HG03469 (cell line): Measurements from ENCODE around the gene CDH26.
A peak's percentile ranks its signal among the peaks of the same experiment; 100 is the strongest.
"Not testable (repeated sequence)": the region's sequence is repeated elsewhere in the genome, so short reads cannot be mapped to it uniquely, and the experiment has no call there.

Experiments used
- ATAC-seq: cut with Tn5 transposase; IDR thresholded peaks from one replicate; pipeline ENCODE4 v1.9.1; 2021; ENCODE audit warnings: mild to moderate bottlenecking, moderate library complexity, moderate number of reproducible peaks; ENCODE audit not compliant: unreplicated experiment

The CDH26 gene

GRCh38 chr20:60040471-60041162, 82.4 kb downstream of the CDH26 start:
- ATAC-seq = no peak

- not testable (repeated sequence) for ATAC-seq
These were observed 83.4 kb downstream of the CDH26 start for GRCh38 chr20:60041436-60042165.

- ATAC-seq = no peak
These were observed 85.2 kb downstream of the CDH26 start for GRCh38 chr20:60043435-60043834.

- no peak for ATAC-seq
These were observed 87.8 kb downstream of the CDH26 start for GRCh38 chr20:60046011-60046413.

GRCh38 chr20:60046436-60046835, 88.2 kb downstream of the CDH26 start:
- ATAC-seq = no peak

GRCh38 chr20:60046860-60047259, 88.6 kb downstream of the CDH26 start:
- no peak for ATAC-seq

- no peak for ATAC-seq
These were observed 90.7 kb downstream of the CDH26 start for GRCh38 chr20:60048634-60049521.

GRCh38 chr20:60049601-60050000, 91.4 kb downstream of the CDH26 start:
- no peak for ATAC-seq

- no peak for ATAC-seq
These were observed 92.1 kb downstream of the CDH26 start for GRCh38 chr20:60050193-60050947.

- no peak for ATAC-seq
These were observed 93.7 kb downstream of the CDH26 start for GRCh38 chr20:60051911-60052310.

- no peak for ATAC-seq
These were observed 94.1 kb downstream of the CDH26 start for GRCh38 chr20:60052322-60052721.

GRCh38 chr20:60053125-60053817, 95.0 kb downstream of the CDH26 start:
- no peak for ATAC-seq

GRCh38 chr20:60053818-60054190, 95.6 kb downstream of the CDH26 start:
- no peak for ATAC-seq

- ATAC-seq = no peak
These were observed 96.8 kb downstream of the CDH26 start for GRCh38 chr20:60054716-60055634.

- no peak for ATAC-seq
These were observed 97.5 kb downstream of the CDH26 start for GRCh38 chr20:60055740-60056139.

- ATAC-seq = no peak
These were observed 98.3 kb downstream of the CDH26 start for GRCh38 chr20:60056407-60057122.

- peak; percentile 48 for ATAC-seq
These were observed 99.1 kb downstream of the CDH26 start for GRCh38 chr20:60057123-60057865.
